ENCODE measurements around the gene GRIA3. TPM values are rescaled to one million over a fixed set of nuclear protein-coding genes. Genes with fewer than 3 reads are reported as not detected.

The GRIA3 gene
- total RNA-seq, 2 experiments from 2014 or later, result not detected

DNA sequence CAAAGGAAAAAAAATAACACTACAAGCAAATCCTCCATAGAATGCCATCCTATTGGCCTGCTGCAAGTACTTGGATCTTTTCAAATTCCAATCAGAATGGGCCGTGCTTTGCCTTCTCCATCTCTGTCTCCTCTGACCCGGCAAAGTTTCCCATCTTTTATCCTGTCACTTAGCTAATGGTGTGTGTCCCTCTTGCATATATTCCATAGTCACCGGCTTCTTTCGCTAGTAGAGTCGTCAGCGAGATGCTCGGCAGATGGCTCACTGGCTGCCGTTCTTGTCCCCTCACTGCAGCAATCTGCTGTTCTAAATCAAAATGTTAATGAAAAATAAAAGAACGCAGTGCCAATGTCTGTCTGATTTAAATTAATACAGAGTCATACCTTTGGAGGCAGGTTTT is 22.1 kb downstream of the GRIA3 start:
- CTCF ChIA-PET (ENCODE audit: unreplicated experiment), result no interaction called here
- no TSS peak for BruUV-seq (replicated peaks)
- no peak overlapping the region for H3K4me2 ChIP-seq (ENCODE audit: low read length)

DNA sequence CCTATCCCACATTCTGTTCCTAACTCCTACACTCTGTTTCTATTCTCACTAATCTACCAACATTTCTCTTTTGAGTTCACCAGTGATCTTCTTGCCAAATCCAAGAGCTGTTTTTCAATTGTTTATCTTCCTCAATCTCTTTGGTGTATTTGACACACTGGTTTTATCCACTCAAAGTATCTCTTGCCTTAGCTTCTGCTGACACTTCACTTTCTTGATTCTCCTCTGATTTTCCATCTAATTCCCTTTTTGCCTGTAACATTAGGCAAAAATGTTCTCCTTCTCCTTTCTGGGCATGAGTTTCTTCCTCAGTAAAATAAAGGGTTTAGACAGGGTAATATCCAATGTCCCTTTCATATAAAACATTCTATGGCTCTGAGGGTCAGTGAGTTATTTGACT is 26.2 kb downstream of the GRIA3 start:
- intact Hi-C loops (cut with micrococcal nuclease; ENCODE audit: unreplicated experiment), result no loop called here
- H3K9me2 ChIP-seq (ENCODE audit: insufficient read depth, low read length), result no peaks in the 10 kb centered on the region
- H3K4me1 ChIP-seq (ENCODE audit: insufficient read depth, low read length, poor library complexity, severe bottlenecking), result no peaks in the 10 kb centered on the region
- H4K20me1 ChIP-seq (ENCODE audit: insufficient read depth, low read length), result no peaks in the 10 kb centered on the region
- POLR2A ChIA-PET, result interaction anchor here (0.6 kb wide), 2 partner anchors 71 to 273 kb away, joined by 4 to 5 read pairs; no protein-coding TSS in a partner anchor
- H3K9me3 ChIP-seq (ENCODE audit: low read length), result no peaks in the 10 kb centered on the region
- H3K27ac ChIP-seq (ENCODE audit: low read depth, low read length, poor library complexity, severe bottlenecking), result no peak overlapping the region
- BruUV-seq (replicated peaks), result no TSS peak
- no peak overlapping the region for H3K4me3 ChIP-seq (ENCODE audit: low read depth, low read length, poor library complexity, severe bottlenecking)
- no peak overlapping the region for H2AFZ ChIP-seq (ENCODE audit: low read length)
- H3K4me2 ChIP-seq (ENCODE audit: low read length), result no peak overlapping the region
- DNase-seq (ENCODE audit: low spot score), result no peak
- H3K36me3 ChIP-seq (ENCODE audit: insufficient read depth, low read length), result no peaks in the 10 kb centered on the region
- CTCF ChIA-PET (ENCODE audit: unreplicated experiment), result no interaction called here
- H3K79me2 ChIP-seq (ENCODE audit: insufficient read depth, low read depth, low read length), result no peaks in the 10 kb centered on the region
- TF ChIP-seq, protein P1, sequence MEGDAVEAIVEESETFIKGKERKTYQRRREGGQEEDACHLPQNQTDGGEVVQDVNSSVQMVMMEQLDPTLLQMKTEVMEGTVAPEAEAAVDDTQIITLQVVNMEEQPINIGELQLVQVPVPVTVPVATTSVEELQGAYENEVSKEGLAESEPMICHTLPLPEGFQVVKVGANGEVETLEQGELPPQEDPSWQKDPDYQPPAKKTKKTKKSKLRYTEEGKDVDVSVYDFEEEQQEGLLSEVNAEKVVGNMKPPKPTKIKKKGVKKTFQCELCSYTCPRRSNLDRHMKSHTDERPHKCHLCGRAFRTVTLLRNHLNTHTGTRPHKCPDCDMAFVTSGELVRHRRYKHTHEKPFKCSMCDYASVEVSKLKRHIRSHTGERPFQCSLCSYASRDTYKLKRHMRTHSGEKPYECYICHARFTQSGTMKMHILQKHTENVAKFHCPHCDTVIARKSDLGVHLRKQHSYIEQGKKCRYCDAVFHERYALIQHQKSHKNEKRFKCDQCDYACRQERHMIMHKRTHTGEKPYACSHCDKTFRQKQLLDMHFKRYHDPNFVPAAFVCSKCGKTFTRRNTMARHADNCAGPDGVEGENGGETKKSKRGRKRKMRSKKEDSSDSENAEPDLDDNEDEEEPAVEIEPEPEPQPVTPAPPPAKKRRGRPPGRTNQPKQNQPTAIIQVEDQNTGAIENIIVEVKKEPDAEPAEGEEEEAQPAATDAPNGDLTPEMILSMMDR (conservative IDR thresholded peaks at IDR 0.05; ENCODE audit: low read length), result no peak
- no peak for TF ChIP-seq EZH2phosphoT487 (IDR thresholded peaks at IDR 0.05; ENCODE audit: borderline replicate concordance, low read depth, low read length)

More for the DNA sequence above, 22.1 kb downstream of the GRIA3 start:
- Histone ChIP-seq H2AFZ (ENCODE audit: low read length) (no peak overlapping the region), H3K79me2 (ENCODE audit: insufficient read depth, low read depth, low read length) (no peaks in the 10 kb centered on the region), H3K36me3 (ENCODE audit: insufficient read depth, low read length) (no peaks in the 10 kb centered on the region), H3K27ac (ENCODE audit: low read depth, low read length, poor library complexity, severe bottlenecking) (no peak overlapping the region), H4K20me1 (ENCODE audit: insufficient read depth, low read length) (no peaks in the 10 kb centered on the region), H3K9me3 (ENCODE audit: low read length) (no peaks in the 10 kb centered on the region), H3K9me2 (ENCODE audit: insufficient read depth, low read length) (no peaks in the 10 kb centered on the region), H3K4me1 (ENCODE audit: insufficient read depth, low read length, poor library complexity, severe bottlenecking) (no peaks in the 10 kb centered on the region), H3K4me3 (ENCODE audit: low read depth, low read length, poor library complexity, severe bottlenecking) (no peak overlapping the region)
- intact Hi-C loops (cut with micrococcal nuclease; ENCODE audit: unreplicated experiment), result no loop called here
- TF ChIP-seq, protein P1 (conservative IDR thresholded peaks at IDR 0.05; ENCODE audit: low read length), result no peak
- TF ChIP-seq EZH2phosphoT487 (IDR thresholded peaks at IDR 0.05; ENCODE audit: borderline replicate concordance, low read depth, low read length), result no peak
- POLR2A ChIA-PET, result no interaction called here
- DNase-seq (ENCODE audit: low spot score), result no peak

DNA sequence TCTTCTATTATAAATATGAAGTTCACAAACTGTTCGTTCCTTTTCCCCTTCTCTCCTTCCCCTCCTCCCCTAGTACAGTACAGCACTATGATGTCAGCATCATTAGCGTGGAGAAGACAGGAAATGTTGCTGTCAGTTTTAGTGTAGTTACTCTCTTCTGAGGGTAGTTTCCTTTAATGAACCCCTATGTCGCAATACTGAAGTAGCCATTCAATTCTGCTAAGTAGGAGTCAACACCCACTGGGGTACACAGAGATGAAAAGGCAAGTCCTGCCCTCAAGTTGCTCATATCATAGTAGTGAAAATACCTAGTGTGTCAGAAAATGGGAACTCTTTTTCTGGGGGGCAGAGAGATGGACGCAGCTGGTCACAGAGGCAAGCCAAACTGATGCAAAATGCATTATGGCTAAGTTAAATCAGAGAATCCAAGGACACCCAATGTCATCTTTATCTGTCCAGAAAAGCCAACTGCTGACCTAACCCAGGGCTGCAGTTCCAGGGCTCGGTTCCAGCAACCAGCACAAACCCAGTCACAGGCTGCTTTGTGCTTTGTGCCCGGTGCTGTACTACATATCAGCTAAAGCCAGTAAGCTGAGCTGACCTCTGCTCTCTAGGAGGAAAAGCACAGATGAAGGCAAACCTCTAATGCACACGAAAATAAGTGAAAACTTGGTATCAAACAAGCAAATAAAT is 31.5 kb downstream of the GRIA3 start:
- POLR2A ChIA-PET, result no interaction called here
- no peaks in the 10 kb centered on the region for H4K20me1 ChIP-seq (ENCODE audit: insufficient read depth, low read length)
- no TSS peak for BruUV-seq (replicated peaks)
- intact Hi-C loops (cut with micrococcal nuclease; ENCODE audit: unreplicated experiment), result no loop called here
- H3K36me3 ChIP-seq (ENCODE audit: insufficient read depth, low read length), result no peaks in the 10 kb centered on the region
- TF ChIP-seq, protein P1 (conservative IDR thresholded peaks at IDR 0.05; ENCODE audit: low read length), result no peak
- TF ChIP-seq EZH2phosphoT487 (IDR thresholded peaks at IDR 0.05; ENCODE audit: borderline replicate concordance, low read depth, low read length), result no peak
- no peak for DNase-seq (ENCODE audit: low spot score)
- H3K9me3 ChIP-seq (ENCODE audit: low read length), result no peaks in the 10 kb centered on the region
- CTCF ChIA-PET (ENCODE audit: unreplicated experiment), result no interaction called here
- H3K27ac ChIP-seq (ENCODE audit: low read depth, low read length, poor library complexity, severe bottlenecking), result no peak overlapping the region
- H3K4me1 ChIP-seq (ENCODE audit: insufficient read depth, low read length, poor library complexity, severe bottlenecking), result no peaks in the 10 kb centered on the region
- H3K4me3 ChIP-seq (ENCODE audit: low read depth, low read length, poor library complexity, severe bottlenecking), result no peak overlapping the region
- no peaks in the 10 kb centered on the region for H3K9me2 ChIP-seq (ENCODE audit: insufficient read depth, low read length)
- H3K79me2 ChIP-seq (ENCODE audit: insufficient read depth, low read depth, low read length), result no peaks in the 10 kb centered on the region
- H3K4me2 ChIP-seq (ENCODE audit: low read length), result no peak overlapping the region
- no peak overlapping the region for H2AFZ ChIP-seq (ENCODE audit: low read length)

Data from OCI-LY7 (cell line).